Measurements from ENCODE around the gene AQP5. TPM values are rescaled to one million over a fixed set of nuclear protein-coding genes. Genes with fewer than 3 reads are reported as not detected.
A peak's percentile ranks its signal among the peaks of the same experiment; 100 is the strongest.

The AQP5 gene
- total RNA-seq, 1 donor from 2014 or later: 0.81 TPM

- intact Hi-C loops (cut with DNase I): no loop called here
- no peak for DNase-seq (ENCODE audit: missing footprints)
- ATAC-seq: no peak
Measured at GRCh38 chr12:49929581-49929980, 32.1 kb upstream of the AQP5 start.

- DNase-seq (ENCODE audit: missing footprints): no peak
- ATAC-seq: no peak
- intact Hi-C loops (cut with DNase I): no loop called here
Measured at GRCh38 chr12:49930515-49931288, 31.0 kb upstream of the AQP5 start.

- ATAC-seq (no peak), DNase-seq (ENCODE audit: missing footprints) (no peak)
- intact Hi-C loops (cut with DNase I): no loop called here
Measured at GRCh38 chr12:49932023-49932422, 29.6 kb upstream of the AQP5 start.

- ATAC-seq (no peak), DNase-seq (ENCODE audit: missing footprints) (no peak)
- intact Hi-C loops (cut with DNase I): no loop called here
Measured at GRCh38 chr12:49932533-49933130, 29.0 kb upstream of the AQP5 start.

GRCh38 chr12:49933796-49934195 lies 27.9 kb upstream of the AQP5 start:
- ATAC-seq (no peak), DNase-seq (ENCODE audit: missing footprints) (no peak)
- intact Hi-C loops (cut with DNase I): no loop called here

- DNase-seq (ENCODE audit: missing footprints) (no peak), ATAC-seq (no peak)
- intact Hi-C loops (cut with DNase I): no loop called here
Measured at GRCh38 chr12:49934505-49934904, 27.2 kb upstream of the AQP5 start.

GRCh38 chr12:49936925-49937324 lies 24.7 kb upstream of the AQP5 start:
- intact Hi-C loops (cut with DNase I): no loop called here
- ATAC-seq (no peak), DNase-seq (ENCODE audit: missing footprints) (no peak)

GRCh38 chr12:49937639-49938300 lies 23.9 kb upstream of the AQP5 start:
- ATAC-seq: peak; percentile 40
- intact Hi-C loops (cut with DNase I): no loop called here
- no peak for DNase-seq (ENCODE audit: missing footprints)

- no peak for ATAC-seq
- no peak for DNase-seq (ENCODE audit: missing footprints)
- intact Hi-C loops (cut with DNase I): no loop called here
Measured at GRCh38 chr12:49939307-49939706, 22.4 kb upstream of the AQP5 start.

GRCh38 chr12:49939707-49940106 lies 22.0 kb upstream of the AQP5 start:
- intact Hi-C loops (cut with DNase I): no loop called here
- DNase-seq (ENCODE audit: missing footprints): no peak
- ATAC-seq: no peak

GRCh38 chr12:49941556-49942511 lies 19.8 kb upstream of the AQP5 start:
- ATAC-seq: no peak
- intact Hi-C loops (cut with DNase I): no loop called here
- no peak for DNase-seq (ENCODE audit: missing footprints)

- DNase-seq (ENCODE audit: missing footprints) (no peak), ATAC-seq (no peak)
- intact Hi-C loops (cut with DNase I): no loop called here
Measured at GRCh38 chr12:49942512-49942893, 19.2 kb upstream of the AQP5 start.

- DNase-seq (ENCODE audit: missing footprints) (no peak), ATAC-seq (no peak)
- intact Hi-C loops (cut with DNase I): no loop called here
Measured at GRCh38 chr12:49942921-49943624, 18.6 kb upstream of the AQP5 start.

GRCh38 chr12:49943625-49943960 lies 18.1 kb upstream of the AQP5 start:
- no peak for DNase-seq (ENCODE audit: missing footprints)
- intact Hi-C loops (cut with DNase I): no loop called here
- no peak for ATAC-seq

- ATAC-seq (no peak), DNase-seq (ENCODE audit: missing footprints) (no peak)
- intact Hi-C loops (cut with DNase I): no loop called here
Measured at GRCh38 chr12:49944046-49944445, 17.6 kb upstream of the AQP5 start.

- ATAC-seq (no peak), DNase-seq (ENCODE audit: missing footprints) (no peak)
- intact Hi-C loops (cut with DNase I): loop anchor here (1.0 kb wide), 1 partner anchor 77 kb away; no protein-coding TSS in a partner anchor
Measured at GRCh38 chr12:49944718-49945117, 17.0 kb upstream of the AQP5 start.

- DNase-seq (ENCODE audit: missing footprints): peak; percentile 88
- intact Hi-C loops (cut with DNase I): loop anchor here (1.0 kb wide), 1 partner anchor 78 kb away; no protein-coding TSS in a partner anchor
- peak; percentile 96 for ATAC-seq
Measured at GRCh38 chr12:49945394-49946080, 16.1 kb upstream of the AQP5 start.

- no peak for ATAC-seq
- DNase-seq (ENCODE audit: missing footprints): no peak
- intact Hi-C loops (cut with DNase I): no loop called here
Measured at GRCh38 chr12:49946086-49946485, 15.6 kb upstream of the AQP5 start.
